ENCODE measurements around the gene CYP3A7. TPM values are rescaled to one million over a fixed set of nuclear protein-coding genes. Genes with fewer than 3 reads are reported as not detected.

CYP3A7 gene
- total RNA-seq, 1 experiment from 2014 or later: not detected

DNA sequence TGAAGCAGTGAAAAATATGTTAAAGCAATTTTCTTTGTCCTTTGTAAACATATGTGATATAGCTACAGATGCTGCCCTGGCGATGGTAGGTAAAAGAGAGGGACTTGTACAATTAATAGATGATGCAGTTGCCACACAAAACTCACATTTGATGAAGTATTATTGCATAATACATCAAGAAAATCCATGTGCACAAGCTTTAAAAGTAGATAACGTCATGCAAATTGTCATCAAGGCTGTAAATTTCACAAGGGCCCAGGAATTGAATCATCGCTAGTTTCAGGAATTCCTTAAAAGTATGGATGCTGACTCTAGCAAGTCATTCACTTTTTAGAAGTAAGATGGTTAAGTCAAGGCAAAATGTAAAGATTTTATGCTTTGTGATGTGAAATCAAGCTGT is 65.2 kb downstream of the CYP3A7 start (continued):
- TF ChIP-seq, protein P1, sequence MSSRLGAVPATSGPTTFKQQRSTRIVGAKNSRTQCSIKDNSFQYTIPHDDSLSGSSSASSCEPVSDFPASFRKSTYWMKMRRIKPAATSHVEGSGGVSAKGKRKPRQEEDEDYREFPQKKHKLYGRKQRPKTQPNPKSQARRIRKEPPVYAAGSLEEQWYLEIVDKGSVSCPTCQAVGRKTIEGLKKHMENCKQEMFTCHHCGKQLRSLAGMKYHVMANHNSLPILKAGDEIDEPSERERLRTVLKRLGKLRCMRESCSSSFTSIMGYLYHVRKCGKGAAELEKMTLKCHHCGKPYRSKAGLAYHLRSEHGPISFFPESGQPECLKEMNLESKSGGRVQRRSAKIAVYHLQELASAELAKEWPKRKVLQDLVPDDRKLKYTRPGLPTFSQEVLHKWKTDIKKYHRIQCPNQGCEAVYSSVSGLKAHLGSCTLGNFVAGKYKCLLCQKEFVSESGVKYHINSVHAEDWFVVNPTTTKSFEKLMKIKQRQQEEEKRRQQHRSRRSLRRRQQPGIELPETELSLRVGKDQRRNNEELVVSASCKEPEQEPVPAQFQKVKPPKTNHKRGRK (CRISPR knock-in tag; IDR thresholded peaks at IDR 0.05; ENCODE audit: borderline replicate concordance): no peak
- TF ChIP-seq, protein P2, sequence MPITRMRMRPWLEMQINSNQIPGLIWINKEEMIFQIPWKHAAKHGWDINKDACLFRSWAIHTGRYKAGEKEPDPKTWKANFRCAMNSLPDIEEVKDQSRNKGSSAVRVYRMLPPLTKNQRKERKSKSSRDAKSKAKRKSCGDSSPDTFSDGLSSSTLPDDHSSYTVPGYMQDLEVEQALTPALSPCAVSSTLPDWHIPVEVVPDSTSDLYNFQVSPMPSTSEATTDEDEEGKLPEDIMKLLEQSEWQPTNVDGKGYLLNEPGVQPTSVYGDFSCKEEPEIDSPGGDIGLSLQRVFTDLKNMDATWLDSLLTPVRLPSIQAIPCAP (CRISPR knock-in tag; IDR thresholded peaks at IDR 0.05): no peak
- TF ChIP-seq, protein P3, sequence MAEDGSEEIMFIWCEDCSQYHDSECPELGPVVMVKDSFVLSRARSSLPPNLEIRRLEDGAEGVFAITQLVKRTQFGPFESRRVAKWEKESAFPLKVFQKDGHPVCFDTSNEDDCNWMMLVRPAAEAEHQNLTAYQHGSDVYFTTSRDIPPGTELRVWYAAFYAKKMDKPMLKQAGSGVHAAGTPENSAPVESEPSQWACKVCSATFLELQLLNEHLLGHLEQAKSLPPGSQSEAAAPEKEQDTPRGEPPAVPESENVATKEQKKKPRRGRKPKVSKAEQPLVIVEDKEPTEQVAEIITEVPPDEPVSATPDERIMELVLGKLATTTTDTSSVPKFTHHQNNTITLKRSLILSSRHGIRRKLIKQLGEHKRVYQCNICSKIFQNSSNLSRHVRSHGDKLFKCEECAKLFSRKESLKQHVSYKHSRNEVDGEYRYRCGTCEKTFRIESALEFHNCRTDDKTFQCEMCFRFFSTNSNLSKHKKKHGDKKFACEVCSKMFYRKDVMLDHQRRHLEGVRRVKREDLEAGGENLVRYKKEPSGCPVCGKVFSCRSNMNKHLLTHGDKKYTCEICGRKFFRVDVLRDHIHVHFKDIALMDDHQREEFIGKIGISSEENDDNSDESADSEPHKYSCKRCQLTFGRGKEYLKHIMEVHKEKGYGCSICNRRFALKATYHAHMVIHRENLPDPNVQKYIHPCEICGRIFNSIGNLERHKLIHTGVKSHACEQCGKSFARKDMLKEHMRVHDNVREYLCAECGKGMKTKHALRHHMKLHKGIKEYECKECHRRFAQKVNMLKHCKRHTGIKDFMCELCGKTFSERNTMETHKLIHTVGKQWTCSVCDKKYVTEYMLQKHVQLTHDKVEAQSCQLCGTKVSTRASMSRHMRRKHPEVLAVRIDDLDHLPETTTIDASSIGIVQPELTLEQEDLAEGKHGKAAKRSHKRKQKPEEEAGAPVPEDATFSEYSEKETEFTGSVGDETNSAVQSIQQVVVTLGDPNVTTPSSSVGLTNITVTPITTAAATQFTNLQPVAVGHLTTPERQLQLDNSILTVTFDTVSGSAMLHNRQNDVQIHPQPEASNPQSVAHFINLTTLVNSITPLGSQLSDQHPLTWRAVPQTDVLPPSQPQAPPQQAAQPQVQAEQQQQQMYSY (CRISPR knock-in tag; IDR thresholded peaks at IDR 0.05): no peak

DNA sequence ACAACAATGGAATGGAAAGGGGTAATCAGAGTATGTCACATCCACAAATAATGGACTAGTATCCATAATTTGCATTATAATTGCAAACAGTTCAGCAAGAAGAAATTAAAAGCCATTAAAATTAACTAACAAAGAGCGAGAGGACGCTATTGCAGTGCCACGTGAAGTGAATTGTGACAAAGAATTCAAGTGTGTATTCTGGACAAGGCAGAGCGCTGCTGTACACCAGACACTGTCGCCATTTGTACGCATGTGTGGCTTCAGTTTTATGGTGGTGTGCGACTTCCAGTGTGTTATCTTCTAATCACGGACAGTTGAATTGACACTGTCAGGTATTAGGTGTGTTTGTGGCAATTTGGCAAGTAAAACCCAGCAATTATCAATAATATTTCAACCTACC is 66.5 kb downstream of the CYP3A7 start:
- no peaks in the 10 kb centered on the region for H3K9me3 Mint-ChIP-seq
- H3K36me3 Mint-ChIP-seq: no peaks in the 10 kb centered on the region
- no peaks in the 10 kb centered on the region for H3K4me1 Mint-ChIP-seq
- no peak for ATAC-seq
- DNase-seq (ENCODE audit: low spot score): no peak
- H3K27me3 Mint-ChIP-seq (ENCODE audit: low read depth): no peaks in the 10 kb centered on the region
- ChIA-PET CTCF (no interaction called here), POLR2A (no interaction called here)
- no peak overlapping the region for H3K4me3 Mint-ChIP-seq
- no peak overlapping the region for H3K27ac Mint-ChIP-seq
- TF ChIP-seq NR3C1 (CRISPR knock-in tag; conservative IDR thresholded peaks at IDR 0.05; ENCODE audit: low read depth) (no peak), GABPB1 (CRISPR knock-in tag; IDR thresholded peaks at IDR 0.05) (no peak), FOXJ3 (CRISPR knock-in tag; IDR thresholded peaks at IDR 0.05; ENCODE audit: borderline replicate concordance) (no peak), ELF4 (CRISPR knock-in tag; IDR thresholded peaks at IDR 0.05; ENCODE audit: low read depth) (no peak), OVOL2 (CRISPR knock-in tag; IDR thresholded peaks at IDR 0.05; ENCODE audit: borderline replicate concordance) (no peak), RORB (CRISPR knock-in tag; IDR thresholded peaks at IDR 0.05) (no peak), IRF2 (CRISPR knock-in tag; IDR thresholded peaks at IDR 0.05; ENCODE audit: borderline replicate concordance, low read depth) (no peak), TCF7 (CRISPR knock-in tag; IDR thresholded peaks at IDR 0.05; ENCODE audit: low read depth) (no peak), TP53 (CRISPR knock-in tag; IDR thresholded peaks at IDR 0.05) (no peak)
- TF ChIP-seq, protein P4, sequence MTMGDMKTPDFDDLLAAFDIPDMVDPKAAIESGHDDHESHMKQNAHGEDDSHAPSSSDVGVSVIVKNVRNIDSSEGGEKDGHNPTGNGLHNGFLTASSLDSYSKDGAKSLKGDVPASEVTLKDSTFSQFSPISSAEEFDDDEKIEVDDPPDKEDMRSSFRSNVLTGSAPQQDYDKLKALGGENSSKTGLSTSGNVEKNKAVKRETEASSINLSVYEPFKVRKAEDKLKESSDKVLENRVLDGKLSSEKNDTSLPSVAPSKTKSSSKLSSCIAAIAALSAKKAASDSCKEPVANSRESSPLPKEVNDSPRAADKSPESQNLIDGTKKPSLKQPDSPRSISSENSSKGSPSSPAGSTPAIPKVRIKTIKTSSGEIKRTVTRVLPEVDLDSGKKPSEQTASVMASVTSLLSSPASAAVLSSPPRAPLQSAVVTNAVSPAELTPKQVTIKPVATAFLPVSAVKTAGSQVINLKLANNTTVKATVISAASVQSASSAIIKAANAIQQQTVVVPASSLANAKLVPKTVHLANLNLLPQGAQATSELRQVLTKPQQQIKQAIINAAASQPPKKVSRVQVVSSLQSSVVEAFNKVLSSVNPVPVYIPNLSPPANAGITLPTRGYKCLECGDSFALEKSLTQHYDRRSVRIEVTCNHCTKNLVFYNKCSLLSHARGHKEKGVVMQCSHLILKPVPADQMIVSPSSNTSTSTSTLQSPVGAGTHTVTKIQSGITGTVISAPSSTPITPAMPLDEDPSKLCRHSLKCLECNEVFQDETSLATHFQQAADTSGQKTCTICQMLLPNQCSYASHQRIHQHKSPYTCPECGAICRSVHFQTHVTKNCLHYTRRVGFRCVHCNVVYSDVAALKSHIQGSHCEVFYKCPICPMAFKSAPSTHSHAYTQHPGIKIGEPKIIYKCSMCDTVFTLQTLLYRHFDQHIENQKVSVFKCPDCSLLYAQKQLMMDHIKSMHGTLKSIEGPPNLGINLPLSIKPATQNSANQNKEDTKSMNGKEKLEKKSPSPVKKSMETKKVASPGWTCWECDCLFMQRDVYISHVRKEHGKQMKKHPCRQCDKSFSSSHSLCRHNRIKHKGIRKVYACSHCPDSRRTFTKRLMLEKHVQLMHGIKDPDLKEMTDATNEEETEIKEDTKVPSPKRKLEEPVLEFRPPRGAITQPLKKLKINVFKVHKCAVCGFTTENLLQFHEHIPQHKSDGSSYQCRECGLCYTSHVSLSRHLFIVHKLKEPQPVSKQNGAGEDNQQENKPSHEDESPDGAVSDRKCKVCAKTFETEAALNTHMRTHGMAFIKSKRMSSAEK (CRISPR knock-in tag; IDR thresholded peaks at IDR 0.05; ENCODE audit: borderline replicate concordance): no peak
- TF ChIP-seq, protein P5, sequence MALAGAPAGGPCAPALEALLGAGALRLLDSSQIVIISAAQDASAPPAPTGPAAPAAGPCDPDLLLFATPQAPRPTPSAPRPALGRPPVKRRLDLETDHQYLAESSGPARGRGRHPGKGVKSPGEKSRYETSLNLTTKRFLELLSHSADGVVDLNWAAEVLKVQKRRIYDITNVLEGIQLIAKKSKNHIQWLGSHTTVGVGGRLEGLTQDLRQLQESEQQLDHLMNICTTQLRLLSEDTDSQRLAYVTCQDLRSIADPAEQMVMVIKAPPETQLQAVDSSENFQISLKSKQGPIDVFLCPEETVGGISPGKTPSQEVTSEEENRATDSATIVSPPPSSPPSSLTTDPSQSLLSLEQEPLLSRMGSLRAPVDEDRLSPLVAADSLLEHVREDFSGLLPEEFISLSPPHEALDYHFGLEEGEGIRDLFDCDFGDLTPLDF (CRISPR knock-in tag; IDR thresholded peaks at IDR 0.05): no peak
- TF ChIP-seq, protein P6, sequence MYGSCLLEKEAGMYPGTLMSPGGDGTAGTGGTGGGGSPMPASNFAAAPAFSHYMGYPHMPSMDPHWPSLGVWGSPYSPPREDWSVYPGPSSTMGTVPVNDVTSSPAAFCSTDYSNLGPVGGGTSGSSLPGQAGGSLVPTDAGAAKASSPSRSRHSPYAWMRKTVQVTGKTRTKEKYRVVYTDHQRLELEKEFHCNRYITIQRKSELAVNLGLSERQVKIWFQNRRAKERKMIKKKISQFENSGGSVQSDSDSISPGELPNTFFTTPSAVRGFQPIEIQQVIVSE (CRISPR knock-in tag; IDR thresholded peaks at IDR 0.05; ENCODE audit: borderline replicate concordance): no peak
- TF ChIP-seq, protein P7, sequence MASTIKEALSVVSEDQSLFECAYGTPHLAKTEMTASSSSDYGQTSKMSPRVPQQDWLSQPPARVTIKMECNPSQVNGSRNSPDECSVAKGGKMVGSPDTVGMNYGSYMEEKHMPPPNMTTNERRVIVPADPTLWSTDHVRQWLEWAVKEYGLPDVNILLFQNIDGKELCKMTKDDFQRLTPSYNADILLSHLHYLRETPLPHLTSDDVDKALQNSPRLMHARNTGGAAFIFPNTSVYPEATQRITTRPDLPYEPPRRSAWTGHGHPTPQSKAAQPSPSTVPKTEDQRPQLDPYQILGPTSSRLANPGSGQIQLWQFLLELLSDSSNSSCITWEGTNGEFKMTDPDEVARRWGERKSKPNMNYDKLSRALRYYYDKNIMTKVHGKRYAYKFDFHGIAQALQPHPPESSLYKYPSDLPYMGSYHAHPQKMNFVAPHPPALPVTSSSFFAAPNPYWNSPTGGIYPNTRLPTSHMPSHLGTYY (CRISPR knock-in tag; IDR thresholded peaks at IDR 0.05): no peak

Data from WTC11 (cell line).